Parathyroid adenoma (tissue), 2 donors: ENCODE results near the gene BRME1.

Experiments used
- H2AFZ ChIP-seq: fragments of 300-600 bp; sonication (generic); one replicate; pipeline ENCODE4 v1.7.0; 2017; ENCODE audit warnings: antibody characterized with exemption, mild to moderate bottlenecking
- H3K27ac ChIP-seq: fragments of 300-600 bp; sonication (generic); one replicate; pipeline ENCODE4 v1.7.0; 2017
- H3K27me3 ChIP-seq: fragments of 300-600 bp; sonication (generic); one replicate; pipeline ENCODE4 v1.7.0; 2017; ENCODE audit warnings: low read length; ENCODE audit not compliant: control insufficient read depth, insufficient read depth
- H3K36me3 ChIP-seq: fragments of 300-600 bp; sonication (generic); one replicate; pipeline ENCODE4 v1.7.0; 2017; ENCODE audit warnings: low read length; ENCODE audit not compliant: control insufficient read depth, insufficient read depth
- H3K4me1 ChIP-seq: fragments of 300-600 bp; sonication (generic); one replicate; pipeline ENCODE4 v1.7.0; 2017; ENCODE audit warnings: control low read depth
- H3K4me2 ChIP-seq: fragments of 300-600 bp; sonication (generic); one replicate; pipeline ENCODE4 v1.7.0; 2017; ENCODE audit warnings: low read length
- H3K4me3 ChIP-seq: fragments of 300-600 bp; sonication (generic); one replicate; pipeline ENCODE4 v1.7.0; 2017; ENCODE audit warnings: low read depth, low read length
- H3K79me2 ChIP-seq: fragments of 300-600 bp; sonication (generic); one replicate; pipeline ENCODE4 v1.7.0; 2017; ENCODE audit warnings: control low read depth
- H3K9ac ChIP-seq: fragments of 300-600 bp; sonication (generic); one replicate; pipeline ENCODE4 v1.7.0; 2017; ENCODE audit warnings: mild to moderate bottlenecking
- H3K9me3 ChIP-seq: fragments of 300-600 bp; sonication (generic); one replicate; pipeline ENCODE4 v1.7.0; 2017; ENCODE audit warnings: low read length; ENCODE audit not compliant: control insufficient read depth
- TF ChIP-seq, protein P1 (sequence below): fragments of 300-600 bp; sonication (generic); IDR thresholded peaks from one replicate; pipeline ENCODE4 v1.7.0; 2017; ENCODE audit warnings: antibody characterized with exemption, mild to moderate bottlenecking
- donor health status: primary hyperparathyroidism.

The BRME1 gene

DNA sequence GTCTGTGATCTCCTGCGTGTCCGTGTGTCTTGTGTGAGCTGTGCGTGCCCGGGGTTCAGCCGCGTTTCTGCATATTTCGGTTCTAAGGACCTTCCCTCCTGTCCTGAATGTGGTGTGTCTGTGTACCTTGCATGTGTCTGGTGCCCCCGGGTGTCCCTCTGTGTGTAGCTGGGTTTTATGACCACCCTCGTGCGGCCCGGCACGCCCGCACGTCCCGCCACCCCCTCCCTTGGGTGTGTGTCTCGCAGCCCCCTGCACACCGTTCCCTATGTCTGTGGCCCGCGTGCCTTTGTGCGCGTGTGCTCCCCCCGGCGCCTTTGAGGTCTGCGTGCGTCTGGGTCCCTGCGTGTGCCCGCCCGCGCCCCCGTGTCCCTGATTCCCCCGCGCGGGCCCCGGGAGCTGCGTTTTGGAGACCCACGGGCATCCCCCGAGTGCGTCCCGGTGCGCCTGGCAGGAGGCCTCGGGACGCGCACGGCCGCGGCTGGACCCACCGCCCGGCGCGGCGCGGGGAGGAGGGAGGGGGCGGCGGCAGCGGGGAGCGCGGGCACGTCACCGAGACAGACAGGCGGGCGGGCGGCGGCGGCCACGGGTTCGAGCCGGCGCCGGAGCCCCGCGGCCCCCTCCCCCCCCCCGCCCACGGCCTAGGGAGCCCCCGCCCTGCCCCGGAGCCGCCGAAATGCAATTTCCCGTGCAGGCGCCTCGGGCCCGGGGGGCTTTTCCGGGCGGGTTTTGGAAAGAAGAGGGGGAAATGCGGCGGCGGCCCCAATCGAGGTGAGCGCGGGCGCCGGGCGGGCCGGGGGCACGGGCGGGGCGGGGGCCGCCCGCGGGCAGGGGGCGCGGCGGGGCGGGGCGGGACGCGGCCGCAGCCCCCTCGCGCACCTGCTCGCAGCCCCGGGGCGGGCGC is 41.0 kb downstream of the BRME1 start:
- H3K27me3 ChIP-seq = no peaks in the 10 kb centered on the region
- no peaks in the 10 kb centered on the region for H3K9me3 ChIP-seq
- no peaks in the 10 kb centered on the region for H3K79me2 ChIP-seq
- no peaks in the 10 kb centered on the region for H3K36me3 ChIP-seq
- H2AFZ ChIP-seq = peak overlapping the region; percentile 91
- H3K27ac ChIP-seq = peak overlapping the region; percentile 57
- H3K9ac ChIP-seq = no peak overlapping the region
- H3K4me3 ChIP-seq = no peak overlapping the region
- H3K4me2 ChIP-seq = peak overlapping the region; percentile 68
- TF ChIP-seq, protein P1, sequence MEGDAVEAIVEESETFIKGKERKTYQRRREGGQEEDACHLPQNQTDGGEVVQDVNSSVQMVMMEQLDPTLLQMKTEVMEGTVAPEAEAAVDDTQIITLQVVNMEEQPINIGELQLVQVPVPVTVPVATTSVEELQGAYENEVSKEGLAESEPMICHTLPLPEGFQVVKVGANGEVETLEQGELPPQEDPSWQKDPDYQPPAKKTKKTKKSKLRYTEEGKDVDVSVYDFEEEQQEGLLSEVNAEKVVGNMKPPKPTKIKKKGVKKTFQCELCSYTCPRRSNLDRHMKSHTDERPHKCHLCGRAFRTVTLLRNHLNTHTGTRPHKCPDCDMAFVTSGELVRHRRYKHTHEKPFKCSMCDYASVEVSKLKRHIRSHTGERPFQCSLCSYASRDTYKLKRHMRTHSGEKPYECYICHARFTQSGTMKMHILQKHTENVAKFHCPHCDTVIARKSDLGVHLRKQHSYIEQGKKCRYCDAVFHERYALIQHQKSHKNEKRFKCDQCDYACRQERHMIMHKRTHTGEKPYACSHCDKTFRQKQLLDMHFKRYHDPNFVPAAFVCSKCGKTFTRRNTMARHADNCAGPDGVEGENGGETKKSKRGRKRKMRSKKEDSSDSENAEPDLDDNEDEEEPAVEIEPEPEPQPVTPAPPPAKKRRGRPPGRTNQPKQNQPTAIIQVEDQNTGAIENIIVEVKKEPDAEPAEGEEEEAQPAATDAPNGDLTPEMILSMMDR = no peak
- H3K4me1 ChIP-seq = peaks cover 11% of the 10 kb centered on the region

DNA sequence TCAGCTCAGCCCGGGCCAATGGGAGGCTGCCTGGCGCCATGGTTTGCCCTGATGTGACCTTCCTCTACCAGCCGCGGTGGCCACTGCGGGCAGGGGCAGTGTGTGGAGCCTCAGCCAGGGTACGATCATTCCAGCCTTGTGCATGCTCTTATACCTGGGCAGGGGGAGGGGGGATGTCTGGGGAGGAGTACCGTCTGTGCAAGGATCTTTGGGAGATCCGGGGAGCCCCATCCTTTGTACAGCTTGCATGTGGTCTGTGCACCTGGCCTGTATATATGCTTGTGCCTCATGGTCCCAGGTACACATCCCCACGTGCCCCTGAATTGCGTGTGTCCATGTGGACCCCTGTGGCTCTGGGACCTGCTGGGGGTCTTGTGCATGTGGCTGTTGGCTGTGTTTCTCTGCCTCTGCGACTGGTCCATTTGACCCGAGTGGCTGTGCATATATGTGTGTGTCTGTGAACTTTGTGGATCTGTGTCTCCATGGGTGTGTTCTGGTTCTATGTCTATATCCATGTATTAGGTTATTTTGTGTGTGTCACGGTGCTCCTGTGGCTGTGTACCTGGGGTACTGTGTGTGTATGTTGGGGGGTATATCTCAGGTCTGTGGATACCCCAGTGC is 41.8 kb downstream of the BRME1 start:
- H3K9ac ChIP-seq = no peak overlapping the region
- H3K27me3 ChIP-seq = no peaks in the 10 kb centered on the region
- TF ChIP-seq, protein P1 = no peak
- H3K4me2 ChIP-seq = no peak overlapping the region
- peak overlapping the region; percentile 57 for H3K27ac ChIP-seq
- H3K4me1 ChIP-seq = peaks cover 11% of the 10 kb centered on the region
- peak overlapping the region; percentile 91 for H2AFZ ChIP-seq
- H3K79me2 ChIP-seq = no peaks in the 10 kb centered on the region
- no peak overlapping the region for H3K4me3 ChIP-seq
- H3K36me3 ChIP-seq = no peaks in the 10 kb centered on the region
- no peaks in the 10 kb centered on the region for H3K9me3 ChIP-seq

DNA sequence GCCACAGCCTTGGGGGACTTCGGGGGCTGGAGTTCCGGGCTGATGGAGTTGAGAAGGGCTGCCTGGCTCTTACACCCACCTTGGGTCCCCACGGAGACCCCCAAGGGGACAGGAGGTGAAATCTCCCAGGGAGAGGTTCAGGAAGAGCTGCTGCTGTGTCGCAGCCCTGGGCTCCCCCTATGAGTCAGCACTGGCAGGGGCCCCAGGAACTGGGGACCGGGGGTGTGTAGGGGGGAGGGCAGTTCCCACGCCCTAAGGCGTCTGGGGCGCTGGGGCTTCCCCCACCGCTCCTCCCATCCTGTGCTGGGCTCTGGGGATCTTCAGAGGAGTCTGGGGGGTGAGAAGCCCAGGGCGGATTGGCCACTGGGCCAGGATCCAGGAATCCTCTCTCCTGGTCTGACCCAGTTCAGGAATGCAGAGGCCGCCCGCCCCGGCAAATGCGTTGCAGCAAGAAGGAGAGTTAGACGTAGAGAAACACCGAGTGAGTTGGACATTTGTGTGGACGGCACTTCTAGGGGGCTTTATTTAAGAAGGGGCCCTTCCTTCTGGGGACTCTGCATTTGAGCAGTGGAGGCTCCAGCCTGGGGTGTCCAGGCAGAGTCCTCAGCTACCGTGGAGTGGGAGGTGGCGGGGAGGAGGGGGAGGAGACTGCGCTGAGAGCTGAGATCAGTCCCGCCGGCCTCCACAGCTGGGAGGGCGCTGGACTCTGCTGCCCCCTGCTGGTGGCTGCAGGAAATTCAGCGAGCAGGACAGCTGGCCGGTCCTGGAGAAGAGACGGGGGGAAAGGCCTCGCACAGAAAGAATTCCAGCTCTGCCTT is 44.0 kb downstream of the BRME1 start:
- TF ChIP-seq, protein P1 = peak; percentile 98

DNA sequence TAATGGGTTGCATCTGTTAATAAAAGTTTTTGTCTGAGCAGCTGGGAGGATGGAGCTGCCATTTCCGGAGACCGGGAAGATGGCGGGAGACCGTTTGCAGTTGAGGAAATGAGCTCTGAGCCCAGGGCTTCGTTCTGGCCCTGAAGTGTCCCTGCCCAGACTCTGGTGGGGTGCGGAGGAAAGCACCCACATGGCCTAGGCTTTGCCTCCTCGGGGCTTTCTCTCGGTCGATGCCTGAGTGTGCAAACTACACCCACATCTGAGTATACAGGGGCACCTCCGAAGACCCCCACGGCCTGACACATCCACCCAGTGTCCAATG is 44.6 kb downstream of the BRME1 start:
- Histone ChIP-seq H3K36me3 (no peaks in the 10 kb centered on the region), H3K4me2 (peak overlapping the region; percentile 84), H3K27me3 (no peaks in the 10 kb centered on the region), H3K27ac (peak overlapping the region; percentile 78), H3K9ac (no peak overlapping the region), H3K79me2 (no peaks in the 10 kb centered on the region), H3K4me1 (peaks cover 9% of the 10 kb centered on the region), H3K4me3 (peak overlapping the region; percentile 38), H2AFZ (peak overlapping the region; percentile 100), H3K9me3 (no peaks in the 10 kb centered on the region)
- TF ChIP-seq, protein P1 = no peak

More for the DNA sequence above, 44.0 kb downstream of the BRME1 start:
- Histone ChIP-seq H3K27ac (peak overlapping the region; percentile 78), H3K9ac (no peak overlapping the region), H3K4me3 (peak overlapping the region; percentile 38), H3K9me3 (no peaks in the 10 kb centered on the region), H3K4me2 (peak overlapping the region; percentile 84), H2AFZ (peak overlapping the region; percentile 100), H3K36me3 (no peaks in the 10 kb centered on the region), H3K79me2 (no peaks in the 10 kb centered on the region), H3K27me3 (no peaks in the 10 kb centered on the region), H3K4me1 (peaks cover 11% of the 10 kb centered on the region)
